Small intestine (tissue), 7 donors: ENCODE measurements around the gene ZNF473. TPM values are rescaled to one million over a fixed set of nuclear protein-coding genes. Genes with fewer than 3 reads are reported as not detected.
"Not testable (repeated sequence)": the region's sequence is repeated elsewhere in the genome, so short reads cannot be mapped to it uniquely, and the experiment has no call there.

ENCODE experiments used
- DNase-seq, 2 donors: peaks; one replicate each; pipeline versions ENCODE4 v3.0.0 to v3.0.0-alpha.2; 2013
- FAIRE-seq: peaks from 2 replicates; lab custom pipeline; 2012; peaks lifted over from hg19 to GRCh38; lab: Jason Lieb, UNC
- H3K27ac ChIP-seq, 3 donors: one replicate each; pipeline ENCODE4 v1.5.1; 2013; ENCODE audit warnings: low read length in 2 of 3, mild to moderate bottlenecking in 2 of 3, control low read depth in 1 of 3, inconsistent platforms in 1 of 3, low read depth in 1 of 3, moderate library complexity in 1 of 3
- H3K27me3 ChIP-seq, 3 donors: one replicate each; pipeline ENCODE4 v1.6.1; 2013; ENCODE audit warnings: low read length in 3 of 3, inconsistent platforms in 1 of 3; ENCODE audit not compliant: control insufficient read depth in 3 of 3, insufficient read depth in 3 of 3
- H3K36me3 ChIP-seq, 3 donors: one replicate each; pipeline ENCODE4 v1.6.1; 2013; ENCODE audit warnings: low read length in 3 of 3, inconsistent platforms in 1 of 3, low read depth in 1 of 3, mild to moderate bottlenecking in 1 of 3, moderate library complexity in 1 of 3; ENCODE audit not compliant: control insufficient read depth in 3 of 3, insufficient read depth in 2 of 3
- H3K4me1 ChIP-seq, 3 donors: one replicate each; pipeline ENCODE4 v1.6.1; 2013; ENCODE audit warnings: low read length in 2 of 3, inconsistent platforms in 1 of 3, low read depth in 1 of 3, mild to moderate bottlenecking in 1 of 3, moderate library complexity in 1 of 3; ENCODE audit not compliant: control insufficient read depth in 3 of 3, insufficient read depth in 2 of 3
- H3K4me3 ChIP-seq, 3 donors: one replicate each; pipeline ENCODE4 v1.5.1; 2013; ENCODE audit warnings: low read length in 3 of 3, control low read depth in 1 of 3, inconsistent platforms in 1 of 3, low read depth in 1 of 3, mild to moderate bottlenecking in 1 of 3, moderate library complexity in 1 of 3
- H3K9me3 ChIP-seq, 2 donors: one replicate each; pipeline ENCODE4 v1.6.1; 2013; ENCODE audit warnings: low read depth in 1 of 2, low read length in 1 of 2; ENCODE audit not compliant: control insufficient read depth in 2 of 2, insufficient read depth in 1 of 2
- WGBS, 3 donors: extraction: QIAGEN DNeasy Blood & Tissue Kit; methylation state at CpG; one replicate each; pipeline ENCODE4 v1.1.7; 2013; 5-methylcytosine and 5-hydroxymethylcytosine counted together
- polyA plus RNA-seq, 4 donors: library from polyadenylated mRNA; stranded (reverse) in 3 of 4; unstranded in 1 of 4; fragments of 200-250 nt in 3 of 4; fragments of 120-200 nt in 1 of 4; gene quantifications; one replicate each; pipeline versions ENCODE4 v1.2.1 to v1.2.3, GENCODE V29; 2013
- donor health status: healthy with polysubstance abuse.
- donor health status: control.
- donor health status: control.
- donor health status: Bipolar disorder and iron deficiency.
- donor health status: healthy.

Gene ZNF473
- polyA plus RNA-seq, 4 donors = 1.6 to 7.2 (median 2.3) TPM

DNA sequence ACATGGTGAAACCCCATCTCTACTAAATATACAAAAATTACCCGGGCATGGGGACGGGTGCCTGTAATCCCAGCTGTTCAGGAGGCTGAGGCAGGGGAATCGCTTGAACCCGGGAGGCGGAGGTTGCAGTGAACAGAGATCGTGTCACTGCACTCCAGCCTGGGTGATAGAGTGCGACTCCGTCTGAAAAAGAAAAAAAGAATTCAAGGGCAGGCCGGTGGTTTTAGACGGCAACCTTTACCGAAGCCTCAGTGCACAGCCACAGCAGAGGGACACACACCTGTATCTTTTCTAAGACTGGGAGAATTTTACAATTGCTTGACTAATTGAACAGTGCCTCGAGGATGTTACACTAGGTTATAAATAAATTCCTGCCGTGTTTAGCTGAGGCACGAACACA is 73.9 kb downstream of the ZNF473 start:
- H3K9me3 ChIP-seq, H3K4me1 ChIP-seq, FAIRE-seq, H3K36me3 ChIP-seq, H3K27me3 ChIP-seq, H3K27ac ChIP-seq, DNase-seq, H3K4me3 ChIP-seq: not testable (repeated sequence)
- 90 to 94% (median 91%) methylated on average over 7 to 8 of the region's 14 CpGs for WGBS, 3 donors

DNA sequence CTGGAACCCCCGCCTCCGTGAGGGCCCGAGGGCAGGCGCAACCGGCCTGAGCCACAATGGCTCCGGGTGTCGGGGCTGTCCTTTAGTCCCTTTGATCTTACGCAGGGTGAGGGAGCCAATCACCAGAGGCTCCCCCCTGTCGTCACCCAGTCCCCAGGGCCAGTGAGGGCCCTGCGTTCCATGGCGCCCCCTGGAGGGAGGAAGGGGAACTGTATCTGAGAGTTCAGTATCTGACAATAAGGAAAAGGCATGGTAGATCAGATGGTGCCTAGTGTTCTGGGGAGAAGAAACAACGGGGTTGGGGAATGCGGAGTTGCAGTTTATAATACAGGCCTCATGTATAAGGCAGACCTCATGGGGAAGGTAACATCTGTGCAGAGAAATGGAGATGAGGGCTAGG is 75.1 kb downstream of the ZNF473 start:
- not testable (repeated sequence) for H3K4me1 ChIP-seq, H3K27ac ChIP-seq, H3K27me3 ChIP-seq, FAIRE-seq, H3K36me3 ChIP-seq, DNase-seq, H3K4me3 ChIP-seq, H3K9me3 ChIP-seq
- WGBS, 3 donors = no CpG with 5 or more reads among the region's 13 CpGs

Other genes with a start within 250 kb of the ZNF473 start
- 10 to 100 TPM in 2 of 4 donors, 1 to 10 TPM in 2; 4.1 to 21.0 (median 10.0) TPM for gene FUZ, start 212.7 kb upstream of the ZNF473 start, polyA plus RNA-seq
- gene MED25, start 207.7 kb upstream of the ZNF473 start, polyA plus RNA-seq = 10 to 100 TPM; 26.7 to 58.7 (median 41.2) TPM
- gene PTOV1, start 174.8 kb upstream of the ZNF473 start, polyA plus RNA-seq = 100 to 1,000 TPM in 2 of 4 donors, 10 to 100 TPM in 2; 71.4 to 137 (median 88.0) TPM
- gene PNKP, start 158.4 kb upstream of the ZNF473 start, polyA plus RNA-seq = 10 to 100 TPM; 45.9 to 57.0 (median 49.7) TPM
- gene AKT1S1, start 148.7 kb upstream of the ZNF473 start, polyA plus RNA-seq = 10 to 100 TPM; 30.6 to 54.9 (median 37.5) TPM
- 10 to 100 TPM; 23.6 to 52.6 (median 36.4) TPM for gene TBC1D17, start 148.3 kb upstream of the ZNF473 start, polyA plus RNA-seq
- gene IL4I1, start 129.1 kb upstream of the ZNF473 start, polyA plus RNA-seq = 1 to 10 TPM in 3 of 4 donors, not detected in 1; 1.0 to 3.8 (median 1.3) TPM
- 10 to 100 TPM; 40.2 to 51.7 (median 46.6) TPM for gene ATF5, start 96.8 kb upstream of the ZNF473 start, polyA plus RNA-seq
- gene NUP62, start 96.5 kb upstream of the ZNF473 start, polyA plus RNA-seq = 10 to 100 TPM; 20.5 to 44.0 (median 27.9) TPM
- 10 to 100 TPM in 1 of 4 donors, 1 to 10 TPM in 1, under 1 TPM in 2; 0.45 to 37.2 (median 0.80) TPM for gene SIGLEC11, start 64.8 kb upstream of the ZNF473 start, polyA plus RNA-seq
- gene VRK3, start 633 bp upstream of the ZNF473 start, polyA plus RNA-seq = 10 to 100 TPM; 39.8 to 63.3 (median 48.9) TPM
- gene IZUMO2, start 137.3 kb downstream of the ZNF473 start, polyA plus RNA-seq = under 1 TPM in 1 of 4 donors, not detected in 3; 0.09 TPM
- gene MYH14, start 177.6 kb downstream of the ZNF473 start, polyA plus RNA-seq = 100 to 1,000 TPM; 202 to 392 (median 242) TPM